Duodenal mucosa (tissue), 2 donors: Measurements from ENCODE around the gene RGL1.
A peak's percentile ranks its signal among the peaks of the same experiment; 100 is the strongest.
"Not testable (repeated sequence)": the region's sequence is repeated elsewhere in the genome, so short reads cannot be mapped to it uniquely, and the experiment has no call there.

Experiments
- H3K27ac ChIP-seq: one replicate; pipeline ENCODE4 v1.7.0; 2013; ENCODE audit warnings: low read depth, low read length
- H3K27me3 ChIP-seq, 2 donors: one replicate each; pipeline ENCODE4 v1.7.0; 2013; ENCODE audit warnings: low read length in 2 of 2, control low read depth in 1 of 2; ENCODE audit not compliant: insufficient read depth in 2 of 2, control insufficient read depth in 1 of 2
- H3K36me3 ChIP-seq, 2 donors: one replicate each; pipeline ENCODE4 v1.7.0; 2013; ENCODE audit warnings: low read length in 2 of 2, control low read depth in 1 of 2; ENCODE audit not compliant: insufficient read depth in 2 of 2, control insufficient read depth in 1 of 2
- H3K4me1 ChIP-seq, 2 donors: one replicate each; pipeline ENCODE4 v1.7.0; 2013; ENCODE audit warnings: low read length in 2 of 2, control low read depth in 1 of 2; ENCODE audit not compliant: insufficient read depth in 2 of 2, control insufficient read depth in 1 of 2
- H3K4me3 ChIP-seq, 2 donors: one replicate each; pipeline ENCODE4 v1.7.0; 2013; ENCODE audit warnings: low read length in 2 of 2, low read depth in 1 of 2
- H3K9ac ChIP-seq, 2 donors: one replicate each; pipeline ENCODE4 v1.7.0; 2013; ENCODE audit warnings: low read length in 2 of 2, low read depth in 1 of 2
- H3K9me3 ChIP-seq, 2 donors: one replicate each; pipeline ENCODE4 v1.7.0; 2013; ENCODE audit warnings: low read length in 2 of 2, control low read depth in 1 of 2; ENCODE audit not compliant: control insufficient read depth in 1 of 2

Gene RGL1

GRCh38 chr1:183783767-183784637, 20.9 kb upstream of the RGL1 start:
- Histone ChIP-seq H3K9me3 (no peaks in the 10 kb centered on the region), H3K27ac (no peak overlapping the region), H3K27me3 (no peaks in the 10 kb centered on the region), H3K9ac (no peak overlapping the region), H3K4me3 (no peak overlapping the region), H3K4me1 (no peaks in the 10 kb centered on the region), H3K36me3 (no peaks in the 10 kb centered on the region)

- H3K27ac ChIP-seq, H3K9me3 ChIP-seq, H3K4me3 ChIP-seq, H3K9ac ChIP-seq, H3K4me1 ChIP-seq, H3K36me3 ChIP-seq, H3K27me3 ChIP-seq: not testable (repeated sequence)
These were observed 19.0 kb upstream of the RGL1 start for GRCh38 chr1:183785921-183786320.

- Histone ChIP-seq H3K4me3 (no peak overlapping the region), H3K9ac (no peak overlapping the region), H3K27me3 (no peaks in the 10 kb centered on the region), H3K4me1 (no peaks in the 10 kb centered on the region), H3K9me3 (no peaks in the 10 kb centered on the region), H3K27ac (no peak overlapping the region), H3K36me3 (no peaks in the 10 kb centered on the region)
These were observed 17.2 kb upstream of the RGL1 start for GRCh38 chr1:183787704-183788103.

DNA sequence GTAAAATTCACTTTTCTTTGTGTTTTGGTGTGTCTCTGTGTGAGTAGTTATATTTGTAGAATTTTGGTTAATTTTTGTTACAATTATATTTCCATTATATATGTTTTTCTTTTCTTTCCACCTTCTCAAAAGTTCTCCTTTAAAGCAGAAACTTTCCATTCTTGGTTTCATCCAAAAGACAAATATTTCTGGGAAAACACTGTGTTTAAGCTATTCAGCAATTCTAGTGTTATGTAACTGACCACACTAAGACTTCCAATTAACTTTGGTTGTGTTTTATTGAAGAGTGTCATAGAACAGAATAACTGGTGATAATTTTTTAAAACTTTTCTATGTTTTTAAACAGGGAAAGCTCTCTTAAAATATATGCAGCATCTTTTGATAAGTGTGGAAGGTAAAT, 13.6 kb upstream of the RGL1 start:
- no peak overlapping the region for H3K9ac ChIP-seq
- no peaks in the 10 kb centered on the region for H3K36me3 ChIP-seq
- no peaks in the 10 kb centered on the region for H3K4me1 ChIP-seq
- no peak overlapping the region for H3K4me3 ChIP-seq
- H3K27ac ChIP-seq = no peak overlapping the region
- no peaks in the 10 kb centered on the region for H3K27me3 ChIP-seq
- H3K9me3 ChIP-seq = no peaks in the 10 kb centered on the region

DNA sequence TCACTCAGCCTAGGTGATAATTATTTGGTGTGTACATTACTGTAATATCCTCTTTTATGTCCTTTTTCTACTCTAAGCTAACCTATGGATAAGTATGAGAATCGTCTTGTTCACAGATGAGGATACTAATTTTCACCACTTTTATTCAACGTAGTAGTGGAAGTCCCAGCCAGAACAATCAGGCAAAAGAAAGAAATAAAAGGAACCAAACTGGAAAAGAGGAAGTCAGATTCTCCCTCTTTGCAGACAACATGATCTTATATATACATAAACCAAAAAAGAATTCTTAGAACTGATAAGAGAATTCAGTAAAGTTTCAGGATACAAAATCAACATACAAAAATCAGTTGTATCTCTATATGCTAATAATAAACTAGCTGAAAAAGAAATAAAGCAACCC, 12.6 kb upstream of the RGL1 start:
- Histone ChIP-seq H3K36me3 (no peaks in the 10 kb centered on the region), H3K4me1 (peaks cover 0 to 1% of the 10 kb centered on the region in 2 donors), H3K27ac (no peak overlapping the region), H3K9me3 (no peaks in the 10 kb centered on the region), H3K9ac (no peak overlapping the region), H3K4me3 (no peak overlapping the region), H3K27me3 (no peaks in the 10 kb centered on the region)

- Histone ChIP-seq H3K27me3 (no peaks in the 10 kb centered on the region), H3K9ac (no peak overlapping the region), H3K27ac (no peak overlapping the region), H3K4me3 (no peak overlapping the region), H3K36me3 (no peaks in the 10 kb centered on the region), H3K4me1 (peaks cover 0 to 11% of the 10 kb centered on the region in 2 donors), H3K9me3 (no peaks in the 10 kb centered on the region)
These were observed 10.8 kb upstream of the RGL1 start for GRCh38 chr1:183794088-183794487.

GRCh38 chr1:183800449-183800848, 4.5 kb upstream of the RGL1 start:
- Histone ChIP-seq H3K4me3 (no peak overlapping the region), H3K27me3 (no peaks in the 10 kb centered on the region), H3K9ac (no peak overlapping the region), H3K9me3 (peaks cover 0 to 9% of the 10 kb centered on the region in 2 donors), H3K27ac (no peak overlapping the region), H3K4me1 (peaks cover 0 to 11% of the 10 kb centered on the region in 2 donors), H3K36me3 (no peaks in the 10 kb centered on the region)

GRCh38 chr1:183801649-183802048, 3.3 kb upstream of the RGL1 start:
- H3K27me3 ChIP-seq = no peaks in the 10 kb centered on the region
- H3K4me1 ChIP-seq = peaks cover 4 to 14% of the 10 kb centered on the region in 2 donors
- H3K9ac ChIP-seq = no peak overlapping the region
- no peak overlapping the region for H3K27ac ChIP-seq
- H3K4me3 ChIP-seq = no peak overlapping the region
- no peaks in the 10 kb centered on the region for H3K36me3 ChIP-seq
- H3K9me3 ChIP-seq = peaks cover 0 to 9% of the 10 kb centered on the region in 2 donors

GRCh38 chr1:183804387-183804786, 533 bp upstream of the RGL1 start:
- H3K9me3 ChIP-seq = peaks cover 0 to 9% of the 10 kb centered on the region in 2 donors
- peak overlapping the region; percentile 11 for H3K27ac ChIP-seq
- H3K4me3 ChIP-seq = peak overlapping the region; percentile 82 to 83
- peak overlapping the region in 1 of 2 donors; percentile 71 for H3K9ac ChIP-seq
- H3K36me3 ChIP-seq = no peaks in the 10 kb centered on the region
- H3K27me3 ChIP-seq = no peaks in the 10 kb centered on the region
- H3K4me1 ChIP-seq = peaks cover 4 to 11% of the 10 kb centered on the region in 2 donors

DNA sequence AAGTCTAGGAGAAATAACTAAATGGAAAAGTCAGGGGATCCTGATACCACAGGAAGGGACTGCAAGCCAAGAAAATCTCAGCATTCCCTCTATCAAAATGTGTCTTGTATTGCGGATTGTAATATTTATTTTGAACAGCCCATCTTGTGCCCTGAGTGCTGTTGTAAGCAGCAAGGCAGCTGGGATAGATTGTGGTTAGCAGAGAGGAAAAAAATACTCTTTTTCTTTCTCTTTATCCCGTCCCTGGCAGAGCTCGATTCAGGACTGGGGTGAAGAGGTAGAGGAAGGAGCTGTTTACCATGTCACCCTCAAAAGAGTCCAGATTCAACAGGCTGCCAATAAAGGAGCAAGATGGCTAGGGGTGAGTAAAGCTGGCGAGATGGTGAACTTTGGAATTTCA, 1.2 kb downstream of the RGL1 start:
- H3K9ac ChIP-seq = peak overlapping the region in 1 of 2 donors; percentile 33
- peaks cover 4 to 11% of the 10 kb centered on the region in 2 donors for H3K4me1 ChIP-seq
- no peaks in the 10 kb centered on the region for H3K36me3 ChIP-seq
- no peak overlapping the region for H3K27ac ChIP-seq
- peak overlapping the region; percentile 36 to 41 for H3K4me3 ChIP-seq
- H3K27me3 ChIP-seq = no peaks in the 10 kb centered on the region
- peaks cover 0 to 9% of the 10 kb centered on the region in 2 donors for H3K9me3 ChIP-seq
